H9 (cell line): ENCODE measurements around the gene APOL5. TPM values are rescaled to one million over a fixed set of nuclear protein-coding genes. Genes with fewer than 3 reads are reported as not detected.

ENCODE experiments used
- DNase-seq: peaks from one replicate; pipeline ENCODE4 v3.0.0-alpha.2; 2017
- H2AFZ ChIP-seq: one replicate; pipeline ENCODE4 v1.6.1; 2013; ENCODE audit warnings: mild to moderate bottlenecking, low read length, control low read depth, moderate library complexity
- H2AK5ac ChIP-seq: 2 replicates; pipeline ENCODE4 v1.6.1; 2013; ENCODE audit warnings: low read length, control low read depth, mixed read lengths; ENCODE audit not compliant: insufficient read length
- H2BK120ac ChIP-seq: one replicate; pipeline ENCODE4 v1.6.1; 2013; ENCODE audit warnings: low read depth, mild to moderate bottlenecking, low read length, control low read depth, inconsistent platforms; ENCODE audit not compliant: poor library complexity, severe bottlenecking
- H2BK12ac ChIP-seq: 2 replicates; pipeline ENCODE4 v1.6.1; 2013; ENCODE audit warnings: low read length, control low read depth, mixed read lengths, low read depth; ENCODE audit not compliant: insufficient read length
- H2BK15ac ChIP-seq: 2 replicates; pipeline ENCODE4 v1.6.1; 2013; ENCODE audit warnings: low read depth, low read length, control low read depth
- H2BK20ac ChIP-seq: one replicate; pipeline ENCODE4 v1.6.1; 2013; ENCODE audit warnings: low read depth, mild to moderate bottlenecking, low read length, control low read depth, inconsistent platforms; ENCODE audit not compliant: poor library complexity, severe bottlenecking
- H2BK5ac ChIP-seq: 2 replicates; pipeline ENCODE4 v1.6.1; 2013; ENCODE audit warnings: low read length, control low read depth, mixed read lengths; ENCODE audit not compliant: insufficient read length
- H3K14ac ChIP-seq: 2 replicates; pipeline ENCODE4 v1.6.1; 2013; ENCODE audit warnings: low read length, control low read depth; ENCODE audit not compliant: insufficient read depth
- H3K18ac ChIP-seq: 2 replicates; pipeline ENCODE4 v1.6.1; 2013; ENCODE audit warnings: low read depth, mild to moderate bottlenecking, mixed read lengths, low read length, control low read depth; ENCODE audit not compliant: insufficient read length
- H3K23ac ChIP-seq: 2 replicates; pipeline ENCODE4 v1.6.1; 2013; ENCODE audit warnings: low read length, control low read depth, mixed read lengths, low read depth; ENCODE audit not compliant: insufficient read length
- H3K23me2 ChIP-seq: 2 replicates; pipeline ENCODE4 v1.6.1; 2013; ENCODE audit warnings: low read depth, mild to moderate bottlenecking, mixed read lengths, low read length, control low read depth; ENCODE audit not compliant: insufficient read length, poor library complexity, severe bottlenecking
- H3K27ac ChIP-seq: 2 replicates; pipeline ENCODE4 v1.5.1; 2013; ENCODE audit warnings: low read length, control low read depth, mixed read lengths, low read depth; ENCODE audit not compliant: insufficient read length
- H3K27me3 ChIP-seq: 2 replicates; pipeline ENCODE4 v1.6.1; 2013; ENCODE audit warnings: low read length, control low read depth, inconsistent platforms; ENCODE audit not compliant: insufficient read depth
- H3K4ac ChIP-seq: 2 replicates; pipeline ENCODE4 v1.6.1; 2013; ENCODE audit warnings: low read depth, mild to moderate bottlenecking, control low read depth, inconsistent platforms, low read length, moderate library complexity
- H3K4me1 ChIP-seq: 2 replicates; pipeline ENCODE4 v1.6.1; 2013; ENCODE audit warnings: low read length, control low read depth, inconsistent platforms; ENCODE audit not compliant: insufficient read depth
- H3K4me2 ChIP-seq: 2 replicates; pipeline ENCODE4 v1.6.1; 2013; ENCODE audit warnings: low read length, control low read depth, mixed read lengths; ENCODE audit not compliant: insufficient read length, insufficient read depth
- H3K56ac ChIP-seq: 2 replicates; pipeline ENCODE4 v1.6.1; 2013; ENCODE audit warnings: low read depth, mild to moderate bottlenecking, mixed read lengths, low read length, control low read depth; ENCODE audit not compliant: insufficient read length
- H3K79me1 ChIP-seq: 2 replicates; pipeline ENCODE4 v1.6.1; 2013; ENCODE audit warnings: low read depth, mild to moderate bottlenecking, moderate library complexity, low read length, control low read depth, inconsistent platforms; ENCODE audit not compliant: insufficient read depth, poor library complexity, severe bottlenecking
- H3K79me2 ChIP-seq: 2 replicates; pipeline ENCODE4 v1.6.1; 2013; ENCODE audit warnings: low read length, control low read depth, inconsistent platforms; ENCODE audit not compliant: insufficient read depth
- H3K9ac ChIP-seq: 2 replicates; pipeline ENCODE4 v1.6.1; 2013; ENCODE audit warnings: low read length, control low read depth, mixed read lengths; ENCODE audit not compliant: insufficient read length; ENCODE audit errors: extremely low read depth
- H3K9me3 ChIP-seq: one replicate; pipeline ENCODE4 v1.6.1; 2013; ENCODE audit warnings: low read depth, low read length, inconsistent platforms; ENCODE audit not compliant: control insufficient read depth
- H3T11ph ChIP-seq: one replicate; pipeline ENCODE4 v1.6.1; 2013; ENCODE audit warnings: mild to moderate bottlenecking, low read length, control low read depth, inconsistent platforms
- H4K20me1 ChIP-seq: one replicate; pipeline ENCODE4 v1.6.1; 2013; ENCODE audit not compliant: control insufficient read depth, insufficient read length, insufficient read depth
- H4K5ac ChIP-seq: 2 replicates; pipeline ENCODE4 v1.6.1; 2013; ENCODE audit warnings: low read depth, mild to moderate bottlenecking, mixed read lengths, low read length, control low read depth; ENCODE audit not compliant: insufficient read length
- H4K8ac ChIP-seq: replicated peaks from 2 replicates; pipeline ENCODE4 v1.6.1; 2013; ENCODE audit warnings: low read length, control low read depth, mixed read lengths, low read depth; ENCODE audit not compliant: insufficient read length
- H4K91ac ChIP-seq: 2 replicates; pipeline ENCODE4 v1.6.1; 2013; ENCODE audit warnings: low read depth, mild to moderate bottlenecking, moderate library complexity, mixed read lengths, low read length, control low read depth; ENCODE audit not compliant: insufficient read length
- H3K27ac Mint-ChIP-seq, 3 experiments: 2 replicates in 2 of 3; 3 replicates in 1 of 3; pipeline ENCODE4 v1.8.0; 2020 to 2021; ENCODE audit warnings: mixed read lengths in 3 of 3, mild to moderate bottlenecking in 1 of 3, moderate library complexity in 1 of 3
- H3K27me3 Mint-ChIP-seq: 2 replicates; pipeline ENCODE4 v1.8.0; 2021; ENCODE audit warnings: low read depth, mild to moderate bottlenecking, moderate library complexity, mixed read lengths
- H3K36me3 Mint-ChIP-seq, 3 experiments: 2 replicates in 2 of 3; 3 replicates in 1 of 3; pipeline ENCODE4 v1.8.0; 2020 to 2021; ENCODE audit warnings: low read depth in 3 of 3, mixed read lengths in 3 of 3; ENCODE audit not compliant: insufficient read depth in 1 of 3
- H3K4me1 Mint-ChIP-seq, 2 experiments: 2 replicates each; pipeline ENCODE4 v1.8.0; 2020; ENCODE audit warnings: mixed read lengths in 2 of 2
- H3K4me3 Mint-ChIP-seq, 2 experiments: 2 replicates in 1 of 2; 3 replicates in 1 of 2; pipeline ENCODE4 v1.8.0; 2020 to 2021; ENCODE audit warnings: mild to moderate bottlenecking in 2 of 2, mixed read lengths in 2 of 2, moderate library complexity in 1 of 2
- H3K9me3 Mint-ChIP-seq, 2 experiments: 2 replicates in 1 of 2; 3 replicates in 1 of 2; pipeline ENCODE4 v1.8.0; 2020; ENCODE audit warnings: mild to moderate bottlenecking in 2 of 2, mixed read lengths in 2 of 2, moderate library complexity in 1 of 2
- CTCF ChIP-seq: fragments of 200-600 bp; sonication (generic); conservative IDR thresholded peaks from 3 replicates; pipeline ENCODE4 v1.8.0; 2021; ENCODE audit warnings: antibody characterized with exemption, mild to moderate bottlenecking
- WGBS: extraction: QIAGEN DNeasy Blood & Tissue Kit; methylation state at CpG from one replicate; pipeline ENCODE4 v1.1.7; 2013; ENCODE audit warnings: missing lambda C conversion rate, low lambda C conversion rate, mixed read lengths; ENCODE audit not compliant: insufficient read length; ENCODE audit errors: extremely low coverage; 5-methylcytosine and 5-hydroxymethylcytosine counted together
- total RNA-seq: library from RNA; stranded (reverse); gene quantifications from 2 replicates; pipeline ENCODE4 v1.2.1, GENCODE V29; 2021

The APOL5 gene
- total RNA-seq, 1 experiment from 2014 or later, result not detected

- no peak overlapping the region for H4K8ac ChIP-seq
- no peak overlapping the region for H3K18ac ChIP-seq
- H3T11ph ChIP-seq, result no peak overlapping the region
- H3K9ac ChIP-seq, result no peak overlapping the region
- H2BK12ac ChIP-seq, result no peak overlapping the region
- H3K4me1 ChIP-seq, result no peaks in the 10 kb centered on the region
- no peak for TF ChIP-seq CTCF
- no peaks in the 10 kb centered on the region for H4K20me1 ChIP-seq
- H3K56ac ChIP-seq, result no peak overlapping the region
- no peaks in the 10 kb centered on the region for H3K36me3 Mint-ChIP-seq
- no peaks in the 10 kb centered on the region for H3K79me1 ChIP-seq
- H3K4ac ChIP-seq, result no peak overlapping the region
- H3K27me3 ChIP-seq, result no peaks in the 10 kb centered on the region
- H3K4me3 Mint-ChIP-seq, result no peak overlapping the region
- H2BK5ac ChIP-seq, result no peak overlapping the region
- no CpG with 5 or more reads among the region's 6 CpGs for WGBS
- no peak overlapping the region for H2BK120ac ChIP-seq
- no peaks in the 10 kb centered on the region for H3K9me3 ChIP-seq
- H3K27ac Mint-ChIP-seq, result no peak overlapping the region
- no peaks in the 10 kb centered on the region for H3K79me2 ChIP-seq
- H3K27me3 Mint-ChIP-seq, result peaks cover 6% of the 10 kb centered on the region; the same call in 1 of the 2 replicates
- no peak overlapping the region for H3K4me2 ChIP-seq
- H2AK5ac ChIP-seq, result no peak overlapping the region
- no peak overlapping the region for H2BK20ac ChIP-seq
- no peak overlapping the region for H2BK15ac ChIP-seq
- H2AFZ ChIP-seq, result no peak overlapping the region
- H3K23me2 ChIP-seq, result no peaks in the 10 kb centered on the region
- H4K5ac ChIP-seq, result no peak overlapping the region
- no peaks in the 10 kb centered on the region; a peak in 2 of 5 replicates for H3K9me3 Mint-ChIP-seq
- H3K23ac ChIP-seq, result no peak overlapping the region
- H3K14ac ChIP-seq, result no peak overlapping the region
- DNase-seq, result no peak
- no peaks in the 10 kb centered on the region for H3K4me1 Mint-ChIP-seq
- H3K27ac ChIP-seq, result no peak overlapping the region
- H4K91ac ChIP-seq, result no peak overlapping the region
Measured at GRCh38 chr22:35687461-35687860, 30.2 kb upstream of the APOL5 start.
